ENCODE results near the gene TNS3.

The TNS3 gene

GRCh38 chr7:47377741-47378140 is 204.2 kb downstream of the TNS3 start:
- H3K4me3 ChIP-seq (ENCODE audit: low read depth, low read length), result no peak overlapping the region
- DNase-seq (ENCODE audit: low read depth), result no peak
- no peak for TF ChIP-seq CTCF (IDR thresholded peaks at IDR 0.05; ENCODE audit: low read depth, low read length, missing control alignments)

GRCh38 chr7:47376991-47377616 is 204.8 kb downstream of the TNS3 start:
- H3K4me3 ChIP-seq (ENCODE audit: low read depth, low read length), result no peak overlapping the region
- no peak for DNase-seq (ENCODE audit: low read depth)
- no peak for TF ChIP-seq CTCF (IDR thresholded peaks at IDR 0.05; ENCODE audit: low read depth, low read length, missing control alignments)

GRCh38 chr7:47375121-47375938 is 206.6 kb downstream of the TNS3 start:
- TF ChIP-seq CTCF (IDR thresholded peaks at IDR 0.05; ENCODE audit: low read depth, low read length, missing control alignments), result no peak
- no peak for DNase-seq (ENCODE audit: low read depth)
- no peak overlapping the region for H3K4me3 ChIP-seq (ENCODE audit: low read depth, low read length)

GRCh38 chr7:47374538-47374937 is 207.4 kb downstream of the TNS3 start:
- no peak for TF ChIP-seq CTCF (IDR thresholded peaks at IDR 0.05; ENCODE audit: low read depth, low read length, missing control alignments)
- no peak for DNase-seq (ENCODE audit: low read depth)
- no peak overlapping the region for H3K4me3 ChIP-seq (ENCODE audit: low read depth, low read length)

GRCh38 chr7:47373871-47374451 is 207.9 kb downstream of the TNS3 start:
- TF ChIP-seq CTCF (IDR thresholded peaks at IDR 0.05; ENCODE audit: low read depth, low read length, missing control alignments), result no peak
- no peak overlapping the region for H3K4me3 ChIP-seq (ENCODE audit: low read depth, low read length)
- DNase-seq (ENCODE audit: low read depth), result no peak

- no peak for TF ChIP-seq CTCF (IDR thresholded peaks at IDR 0.05; ENCODE audit: low read depth, low read length, missing control alignments)
- no peak for DNase-seq (ENCODE audit: low read depth)
- H3K4me3 ChIP-seq (ENCODE audit: low read depth, low read length), result no peak overlapping the region
These were observed 210.1 kb downstream of the TNS3 start for GRCh38 chr7:47371733-47372368.
